Vagina (tissue), 2 donors: Measurements from ENCODE around the gene PRXL2B. TPM values are rescaled to one million over a fixed set of nuclear protein-coding genes. Genes with fewer than 3 reads are reported as not detected.

Experiments used
- DNase-seq, 2 donors: peaks; one replicate each; pipeline ENCODE4 v3.0.0-alpha.2; 2017; ENCODE audit errors: extremely low spot score in 2 of 2
- H3K27ac ChIP-seq: fragments of 200-600 bp; sonication (generic); one replicate; pipeline ENCODE4 v1.5.1; 2019
- H3K27me3 ChIP-seq: fragments of 200-600 bp; sonication (generic); one replicate; pipeline ENCODE4 v1.5.1; 2019
- H3K36me3 ChIP-seq, 2 donors: fragments of 200-600 bp; sonication (generic); one replicate each; pipeline ENCODE4 v1.5.1; 2017 to 2019
- H3K4me1 ChIP-seq: fragments of 200-600 bp; sonication (generic); one replicate; pipeline ENCODE4 v1.5.1; 2019
- H3K4me3 ChIP-seq, 2 donors: fragments of 200-600 bp; sonication (generic); 1 replicate in 1 of 2; 2 replicates in 1 of 2; pipeline ENCODE4 v1.5.1; 2016 to 2019
- H3K9me3 ChIP-seq: fragments of 200-600 bp; sonication (generic); one replicate; pipeline ENCODE4 v1.5.1; 2019
- CTCF ChIP-seq, 3 experiments: fragments of 450-650 bp in 2 of 3; fragments of 200-600 bp in 1 of 3; sonication (generic) in 1 of 3; IDR thresholded peaks; one replicate each; pipeline ENCODE4 v1.5.1; 2017 to 2019; ENCODE audit warnings: antibody characterized with exemption in 3 of 3, mild to moderate bottlenecking in 2 of 3, moderate library complexity in 2 of 3
- POLR2A ChIP-seq, 2 donors: fragments of 450-650 bp; IDR thresholded peaks; one replicate each; pipeline ENCODE4 v1.6.1; 2017; ENCODE audit warnings: antibody characterized with exemption in 2 of 2, mild to moderate bottlenecking in 2 of 2, moderate library complexity in 2 of 2
- POLR2AphosphoS5 ChIP-seq, 2 donors: sonication (generic); formaldehyde crosslinking; IDR thresholded peaks; one replicate each; pipeline ENCODE4 v1.9.0; 2017; ENCODE audit warnings: antibody characterized with exemption in 2 of 2, mild to moderate bottlenecking in 2 of 2, low read depth in 1 of 2; ENCODE audit not compliant: insufficient read depth in 1 of 2
- intact Hi-C: fragments of 100-400 bp; cut with DNase I; formaldehyde crosslinking; loops from one replicate; pipeline ENCODE4 v1.15.1; 2023
- total RNA-seq: library from RNA; depleted of rRNA; stranded (reverse); fragments of >200 nt; gene quantifications from one replicate; pipeline ENCODE4 v1.2.3, GENCODE V29; 2016

Gene PRXL2B
- total RNA-seq, 1 donor from 2014 or later: 16.2 TPM

GRCh38 chr1:2639607-2640521, 53.3 kb downstream of the PRXL2B start:
- intact Hi-C loops: loop anchor here (5.0 to 10.0 kb wide), 2 partner anchors 48 to 225 kb away; partner anchors contain the start of gene PEX10
- no peak overlapping the region for H3K27ac ChIP-seq
- H3K4me3 ChIP-seq: no peak overlapping the region
- H3K27me3 ChIP-seq: no peaks in the 10 kb centered on the region
- TF ChIP-seq POLR2A (IDR thresholded peaks at IDR 0.05): no peak
- TF ChIP-seq CTCF (IDR thresholded peaks at IDR 0.05): no peak
- TF ChIP-seq POLR2AphosphoS5 (IDR thresholded peaks at IDR 0.05; ENCODE audit: insufficient read depth in 1 of 2, low read depth in 1 of 2): no peak
- H3K9me3 ChIP-seq: no peaks in the 10 kb centered on the region
- peaks cover 25% of the 10 kb centered on the region for H3K4me1 ChIP-seq
- no peaks in the 10 kb centered on the region for H3K36me3 ChIP-seq
- DNase-seq: no peak

DNA sequence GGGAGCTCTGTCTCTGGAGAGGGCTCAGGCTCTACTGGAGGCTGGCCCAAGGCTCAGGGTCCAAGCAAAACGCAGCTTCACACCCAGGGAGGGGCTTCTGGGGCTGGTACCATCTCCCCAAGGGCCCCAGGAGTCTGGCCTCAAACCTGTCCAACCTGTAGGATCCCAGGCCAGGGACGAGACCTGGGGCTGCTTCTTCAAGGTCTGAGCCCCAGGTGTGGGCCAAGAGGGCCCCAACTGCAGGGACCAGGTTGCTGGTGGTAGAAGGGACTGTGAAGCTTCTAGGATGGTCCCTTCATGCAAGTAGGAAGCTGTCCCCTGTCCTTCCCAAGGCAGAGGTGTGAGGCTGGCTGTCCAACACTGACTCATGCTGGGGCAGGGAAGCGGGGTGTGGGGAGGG, 54.0 kb downstream of the PRXL2B start:
- intact Hi-C loops: loop anchor here (5.0 to 10.0 kb wide), 2 partner anchors 48 to 226 kb away; partner anchors contain the start of gene PEX10
- no peak for TF ChIP-seq POLR2AphosphoS5 (IDR thresholded peaks at IDR 0.05; ENCODE audit: insufficient read depth in 1 of 2, low read depth in 1 of 2)
- no peak for TF ChIP-seq CTCF (IDR thresholded peaks at IDR 0.05)
- no peak for TF ChIP-seq POLR2A (IDR thresholded peaks at IDR 0.05)
- Histone ChIP-seq H3K9me3 (no peaks in the 10 kb centered on the region), H3K27ac (no peak overlapping the region), H3K36me3 (no peaks in the 10 kb centered on the region), H3K4me3 (no peak overlapping the region), H3K4me1 (peaks cover 25% of the 10 kb centered on the region), H3K27me3 (no peaks in the 10 kb centered on the region)
- no peak for DNase-seq

Other genes starting within 250 kb of the PRXL2B start
- 11.8 TPM for gene MORN1, start 195.2 kb upstream of the PRXL2B start, total RNA-seq
- gene RER1, start 194.9 kb upstream of the PRXL2B start, total RNA-seq: 49.6 TPM
- 15.2 TPM for gene PEX10, start 174.2 kb upstream of the PRXL2B start, total RNA-seq
- 30.7 TPM for gene PLCH2, start 110.5 kb upstream of the PRXL2B start, total RNA-seq
- 39.5 TPM for gene PANK4, start 60.2 kb upstream of the PRXL2B start, total RNA-seq
- not detected for gene HES5, start 56.5 kb upstream of the PRXL2B start, total RNA-seq
- 49.6 TPM for gene TNFRSF14, start 30.4 kb upstream of the PRXL2B start, total RNA-seq
- 4.4 TPM for gene MMEL1, start 46.2 kb downstream of the PRXL2B start, total RNA-seq
- under 0.01 TPM for gene TTC34, start 214.9 kb downstream of the PRXL2B start, total RNA-seq